ENCODE data around the gene ARL10.

ARL10 gene

GRCh38 chr5:176420086-176420485 lies 54.8 kb downstream of the ARL10 start:
- no peak overlapping the region for H3K4me3 ChIP-seq (ENCODE audit: low read length)

DNA sequence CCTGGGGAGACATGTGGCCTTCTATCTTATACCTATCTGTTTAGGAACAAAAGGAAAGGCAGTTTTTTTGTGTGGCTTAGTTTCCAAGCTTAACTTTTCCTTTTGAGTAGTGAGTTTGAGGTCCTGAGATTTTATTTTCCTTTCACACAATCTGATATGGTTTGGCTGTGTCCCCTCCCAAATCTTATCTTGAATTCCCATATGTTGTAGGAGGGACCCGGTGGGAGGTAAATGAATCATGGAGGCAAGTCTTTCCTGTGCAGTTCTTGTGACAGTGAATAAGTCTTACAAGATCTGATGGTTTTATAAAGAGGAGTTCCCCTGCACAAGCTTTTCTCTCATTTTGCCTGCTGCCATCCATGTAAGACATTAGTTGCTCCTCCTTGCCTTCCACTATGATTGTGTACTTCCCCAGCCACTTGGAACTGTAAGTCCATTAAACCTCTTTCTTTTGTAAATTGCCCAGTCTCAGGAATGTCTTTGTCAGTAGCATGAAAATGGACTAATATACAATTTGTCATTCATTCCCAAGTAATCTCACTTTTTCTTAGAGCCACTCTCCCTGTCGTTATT lies 55.8 kb downstream of the ARL10 start:
- Histone ChIP-seq H3K27me3 (ENCODE audit: insufficient read depth, low read length) (peaks cover 19% of the 10 kb centered on the region), H3K4me1 (ENCODE audit: insufficient read depth, low read length) (no peaks in the 10 kb centered on the region), H3K9ac (ENCODE audit: low read depth, low read length) (no peak overlapping the region), H3K27ac (ENCODE audit: low read length) (no peak overlapping the region), H3K4me3 (ENCODE audit: low read length) (no peak overlapping the region), H3K36me3 (ENCODE audit: insufficient read depth, low read depth, low read length) (no peaks in the 10 kb centered on the region), H3K9me3 (ENCODE audit: insufficient read depth, low read depth, low read length) (peaks cover 30% of the 10 kb centered on the region)

More at GRCh38 chr5:176420086-176420485, 54.8 kb downstream of the ARL10 start:
- Histone ChIP-seq H3K36me3 (ENCODE audit: insufficient read depth, low read depth, low read length) (no peaks in the 10 kb centered on the region), H3K27ac (ENCODE audit: low read length) (no peak overlapping the region), H3K4me1 (ENCODE audit: insufficient read depth, low read length) (no peaks in the 10 kb centered on the region), H3K27me3 (ENCODE audit: insufficient read depth, low read length) (peaks cover 29% of the 10 kb centered on the region), H3K9me3 (ENCODE audit: insufficient read depth, low read depth, low read length) (peaks cover 23% of the 10 kb centered on the region), H3K9ac (ENCODE audit: low read depth, low read length) (no peak overlapping the region)

DNA sequence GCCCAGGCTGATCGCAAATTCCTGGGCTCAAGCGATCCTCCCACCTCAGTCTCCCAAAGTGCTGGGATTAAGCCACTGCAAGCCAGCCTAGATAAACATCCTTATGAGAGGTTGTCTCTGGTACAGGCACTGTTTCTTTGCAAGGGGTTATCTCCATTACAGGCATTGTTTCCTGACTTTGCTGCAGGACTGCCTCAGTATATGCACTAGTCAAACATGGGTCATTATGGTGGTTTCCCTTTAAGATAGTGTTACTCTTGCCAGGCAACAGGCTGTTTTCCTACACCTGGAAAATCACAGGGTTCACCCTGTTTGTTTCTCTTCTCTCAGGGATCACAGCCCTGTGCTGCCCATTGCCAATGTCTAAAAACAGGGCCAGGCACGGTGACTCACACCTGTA lies 58.9 kb downstream of the ARL10 start:
- peaks cover 30% of the 10 kb centered on the region for H3K9me3 ChIP-seq (ENCODE audit: insufficient read depth, low read depth, low read length)
- H3K9ac ChIP-seq (ENCODE audit: low read depth, low read length) = no peak overlapping the region
- no peak overlapping the region for H3K27ac ChIP-seq (ENCODE audit: low read length)
- H3K36me3 ChIP-seq (ENCODE audit: insufficient read depth, low read depth, low read length) = no peaks in the 10 kb centered on the region
- no peak overlapping the region for H3K4me3 ChIP-seq (ENCODE audit: low read length)
- no peaks in the 10 kb centered on the region for H3K27me3 ChIP-seq (ENCODE audit: insufficient read depth, low read length)
- H3K4me1 ChIP-seq (ENCODE audit: insufficient read depth, low read length) = no peaks in the 10 kb centered on the region

DNA sequence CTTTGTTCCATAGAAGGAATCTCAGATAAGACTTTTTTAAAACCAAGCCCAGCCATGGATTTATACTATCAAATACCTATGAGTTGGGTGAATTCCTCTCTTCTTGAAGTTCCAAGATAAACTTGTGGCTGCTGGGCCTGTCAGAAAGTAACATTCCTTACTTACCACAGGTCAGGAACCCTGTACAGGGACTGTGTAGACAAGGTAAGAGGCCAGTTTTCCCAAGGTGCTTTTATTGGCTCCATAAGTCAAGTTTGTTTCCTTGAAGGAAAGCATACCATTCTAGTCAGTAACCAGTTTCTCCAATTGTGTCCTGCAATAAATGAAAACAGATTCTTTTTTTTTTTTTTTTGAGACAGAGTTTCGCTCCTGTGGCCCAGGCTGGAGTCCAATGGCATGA lies 59.9 kb downstream of the ARL10 start:
- H3K9me3 ChIP-seq (ENCODE audit: insufficient read depth, low read depth, low read length) = peaks cover 29% of the 10 kb centered on the region
- no peaks in the 10 kb centered on the region for H3K4me1 ChIP-seq (ENCODE audit: insufficient read depth, low read length)
- H3K27me3 ChIP-seq (ENCODE audit: insufficient read depth, low read length) = no peaks in the 10 kb centered on the region
- no peaks in the 10 kb centered on the region for H3K36me3 ChIP-seq (ENCODE audit: insufficient read depth, low read depth, low read length)
- H3K27ac ChIP-seq (ENCODE audit: low read length) = no peak overlapping the region
- H3K4me3 ChIP-seq (ENCODE audit: low read length) = no peak overlapping the region
- no peak overlapping the region for H3K9ac ChIP-seq (ENCODE audit: low read depth, low read length)

DNA sequence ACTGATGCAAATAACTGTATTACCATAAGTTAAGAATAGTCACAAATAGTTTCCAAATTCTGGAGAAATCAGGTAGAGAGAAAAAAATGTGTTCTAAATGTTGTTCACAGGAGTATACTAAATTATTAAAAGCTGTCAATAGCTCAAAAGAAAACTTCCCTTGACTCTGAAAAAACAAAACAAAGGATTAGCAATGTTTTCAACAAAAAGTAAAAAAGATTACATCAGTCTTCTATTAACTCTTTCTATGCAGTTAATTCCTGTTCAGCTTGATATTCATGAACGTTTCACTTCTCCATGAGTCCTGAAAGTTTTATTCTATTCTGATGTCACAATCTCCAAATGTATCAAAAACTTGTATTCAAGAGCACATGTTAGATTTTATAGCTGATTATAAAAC lies 60.5 kb downstream of the ARL10 start:
- Histone ChIP-seq H3K27ac (ENCODE audit: low read length) (no peak overlapping the region), H3K4me1 (ENCODE audit: insufficient read depth, low read length) (no peaks in the 10 kb centered on the region), H3K9me3 (ENCODE audit: insufficient read depth, low read depth, low read length) (peaks cover 22% of the 10 kb centered on the region)

GRCh38 chr5:176426876-176427275 lies 61.6 kb downstream of the ARL10 start:
- no peaks in the 10 kb centered on the region for H3K27me3 ChIP-seq (ENCODE audit: insufficient read depth, low read length)
- no peaks in the 10 kb centered on the region for H3K4me1 ChIP-seq (ENCODE audit: insufficient read depth, low read length)
- no peak overlapping the region for H3K4me3 ChIP-seq (ENCODE audit: low read length)
- no peaks in the 10 kb centered on the region for H3K36me3 ChIP-seq (ENCODE audit: insufficient read depth, low read depth, low read length)
- no peak overlapping the region for H3K9ac ChIP-seq (ENCODE audit: low read depth, low read length)
- H3K27ac ChIP-seq (ENCODE audit: low read length) = no peak overlapping the region
- H3K9me3 ChIP-seq (ENCODE audit: insufficient read depth, low read depth, low read length) = peaks cover 13% of the 10 kb centered on the region; the same call in 1 of the 2 replicates

More for the DNA sequence above, 60.5 kb downstream of the ARL10 start:
- no peaks in the 10 kb centered on the region for H3K36me3 ChIP-seq (ENCODE audit: insufficient read depth, low read depth, low read length)
- no peak overlapping the region for H3K9ac ChIP-seq (ENCODE audit: low read depth, low read length)
- no peak overlapping the region for H3K4me3 ChIP-seq (ENCODE audit: low read length)
- H3K27me3 ChIP-seq (ENCODE audit: insufficient read depth, low read length) = no peaks in the 10 kb centered on the region

- no peak overlapping the region for H3K9ac ChIP-seq (ENCODE audit: low read depth, low read length)
- H3K4me1 ChIP-seq (ENCODE audit: insufficient read depth, low read length) = no peaks in the 10 kb centered on the region
- no peaks in the 10 kb centered on the region for H3K27me3 ChIP-seq (ENCODE audit: insufficient read depth, low read length)
- H3K36me3 ChIP-seq (ENCODE audit: insufficient read depth, low read depth, low read length) = no peaks in the 10 kb centered on the region
- H3K9me3 ChIP-seq (ENCODE audit: insufficient read depth, low read depth, low read length) = peaks cover 6% of the 10 kb centered on the region; the same call in 1 of the 2 replicates
- H3K4me3 ChIP-seq (ENCODE audit: low read length) = no peak overlapping the region
- no peak overlapping the region for H3K27ac ChIP-seq (ENCODE audit: low read length)
Observed at GRCh38 chr5:176427971-176428370, 62.7 kb downstream of the ARL10 start.

DNA sequence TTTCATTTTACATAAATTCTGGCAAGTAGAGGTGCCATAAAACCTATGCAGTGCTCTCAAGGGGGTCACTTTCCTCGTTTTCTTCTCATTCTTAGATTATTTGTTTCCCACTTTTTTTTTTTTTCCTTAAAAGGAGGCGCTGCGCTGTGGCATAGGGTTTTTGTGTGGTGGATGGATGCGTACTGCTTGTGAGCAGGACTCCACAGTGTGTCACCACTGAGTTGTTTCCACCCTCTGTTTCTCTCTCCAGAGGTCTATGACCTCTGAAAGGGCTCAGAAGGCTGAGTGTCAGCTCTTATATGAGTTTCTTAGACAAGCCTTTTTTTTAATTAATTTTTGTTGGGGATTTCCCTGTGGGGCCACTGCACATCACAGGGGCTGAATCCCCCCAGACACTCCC lies 64.7 kb downstream of the ARL10 start:
- no peak overlapping the region for H3K27ac ChIP-seq (ENCODE audit: low read length)

More for the DNA sequence above, 64.7 kb downstream of the ARL10 start:
- Histone ChIP-seq H3K4me1 (ENCODE audit: insufficient read depth, low read length) (no peaks in the 10 kb centered on the region), H3K9ac (ENCODE audit: low read depth, low read length) (no peak overlapping the region), H3K4me3 (ENCODE audit: low read length) (no peak overlapping the region), H3K9me3 (ENCODE audit: insufficient read depth, low read depth, low read length) (peaks cover 6% of the 10 kb centered on the region; the same call in 1 of the 2 replicates), H3K36me3 (ENCODE audit: insufficient read depth, low read depth, low read length) (no peaks in the 10 kb centered on the region), H3K27me3 (ENCODE audit: insufficient read depth, low read length) (no peaks in the 10 kb centered on the region)
